ENCODE results near the gene EPN1. TPM values are rescaled to one million over a fixed set of nuclear protein-coding genes. Genes with fewer than 3 reads are reported as not detected.

Gene EPN1
- total RNA-seq, 1 donor from 2014 or later: 117 TPM

- Histone ChIP-seq H3K27ac (no peak overlapping the region), H3K9me3 (no peaks in the 10 kb centered on the region), H3K4me3 (no peak overlapping the region), H3K4me1 (no peaks in the 10 kb centered on the region), H3K36me3 (peaks cover 94% of the 10 kb centered on the region), H3K27me3 (no peaks in the 10 kb centered on the region)
- ATAC-seq (no peak), DNase-seq (no peak)
- TF ChIP-seq, protein P1, sequence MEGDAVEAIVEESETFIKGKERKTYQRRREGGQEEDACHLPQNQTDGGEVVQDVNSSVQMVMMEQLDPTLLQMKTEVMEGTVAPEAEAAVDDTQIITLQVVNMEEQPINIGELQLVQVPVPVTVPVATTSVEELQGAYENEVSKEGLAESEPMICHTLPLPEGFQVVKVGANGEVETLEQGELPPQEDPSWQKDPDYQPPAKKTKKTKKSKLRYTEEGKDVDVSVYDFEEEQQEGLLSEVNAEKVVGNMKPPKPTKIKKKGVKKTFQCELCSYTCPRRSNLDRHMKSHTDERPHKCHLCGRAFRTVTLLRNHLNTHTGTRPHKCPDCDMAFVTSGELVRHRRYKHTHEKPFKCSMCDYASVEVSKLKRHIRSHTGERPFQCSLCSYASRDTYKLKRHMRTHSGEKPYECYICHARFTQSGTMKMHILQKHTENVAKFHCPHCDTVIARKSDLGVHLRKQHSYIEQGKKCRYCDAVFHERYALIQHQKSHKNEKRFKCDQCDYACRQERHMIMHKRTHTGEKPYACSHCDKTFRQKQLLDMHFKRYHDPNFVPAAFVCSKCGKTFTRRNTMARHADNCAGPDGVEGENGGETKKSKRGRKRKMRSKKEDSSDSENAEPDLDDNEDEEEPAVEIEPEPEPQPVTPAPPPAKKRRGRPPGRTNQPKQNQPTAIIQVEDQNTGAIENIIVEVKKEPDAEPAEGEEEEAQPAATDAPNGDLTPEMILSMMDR (IDR thresholded peaks at IDR 0.05): no peak
- intact Hi-C loops (cut with DNase I): no loop called here
These were observed 8.0 kb upstream of the EPN1 start for GRCh38 chr19:55667006-55667381.

- H3K9me3 ChIP-seq: no peaks in the 10 kb centered on the region
- no peaks in the 10 kb centered on the region for H3K27me3 ChIP-seq
- H3K27ac ChIP-seq: no peak overlapping the region
- no peaks in the 10 kb centered on the region for H3K4me1 ChIP-seq
- no peak overlapping the region for H3K4me3 ChIP-seq
- DNase-seq (no peak), ATAC-seq (no peak)
- peaks cover 94% of the 10 kb centered on the region for H3K36me3 ChIP-seq
- TF ChIP-seq, protein P1 (IDR thresholded peaks at IDR 0.05): no peak
- intact Hi-C loops (cut with DNase I): no loop called here
These were observed 7.5 kb upstream of the EPN1 start for GRCh38 chr19:55667511-55667910.

DNA sequence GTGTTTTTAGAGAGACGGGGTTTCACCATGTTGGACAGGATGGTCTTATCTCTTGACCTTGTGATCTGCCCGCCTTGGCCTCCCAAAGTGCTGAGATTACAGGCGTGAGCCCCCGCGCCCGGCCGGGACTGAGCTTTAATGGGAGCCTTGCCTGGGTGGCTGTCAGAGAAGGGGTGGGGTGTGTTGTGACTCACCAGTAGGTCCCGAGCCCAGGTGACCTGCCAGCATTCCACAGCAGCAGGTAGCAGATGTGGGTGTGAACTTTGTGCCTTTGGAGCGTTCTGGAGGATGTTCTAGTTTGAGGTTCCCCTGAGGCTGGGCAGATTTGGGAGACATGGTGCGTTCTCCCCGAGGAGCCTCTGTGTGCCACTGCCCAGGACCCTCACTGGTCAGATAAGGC is 7.1 kb upstream of the EPN1 start:
- no peak for DNase-seq
- Histone ChIP-seq H3K27me3 (no peaks in the 10 kb centered on the region), H3K4me1 (no peaks in the 10 kb centered on the region), H3K4me3 (no peak overlapping the region), H3K9me3 (no peaks in the 10 kb centered on the region), H3K27ac (no peak overlapping the region), H3K36me3 (peaks cover 94% of the 10 kb centered on the region)
- TF ChIP-seq, protein P1 (IDR thresholded peaks at IDR 0.05): no peak
- peak; percentile 33 for ATAC-seq
- intact Hi-C loops (cut with DNase I): no loop called here

DNA sequence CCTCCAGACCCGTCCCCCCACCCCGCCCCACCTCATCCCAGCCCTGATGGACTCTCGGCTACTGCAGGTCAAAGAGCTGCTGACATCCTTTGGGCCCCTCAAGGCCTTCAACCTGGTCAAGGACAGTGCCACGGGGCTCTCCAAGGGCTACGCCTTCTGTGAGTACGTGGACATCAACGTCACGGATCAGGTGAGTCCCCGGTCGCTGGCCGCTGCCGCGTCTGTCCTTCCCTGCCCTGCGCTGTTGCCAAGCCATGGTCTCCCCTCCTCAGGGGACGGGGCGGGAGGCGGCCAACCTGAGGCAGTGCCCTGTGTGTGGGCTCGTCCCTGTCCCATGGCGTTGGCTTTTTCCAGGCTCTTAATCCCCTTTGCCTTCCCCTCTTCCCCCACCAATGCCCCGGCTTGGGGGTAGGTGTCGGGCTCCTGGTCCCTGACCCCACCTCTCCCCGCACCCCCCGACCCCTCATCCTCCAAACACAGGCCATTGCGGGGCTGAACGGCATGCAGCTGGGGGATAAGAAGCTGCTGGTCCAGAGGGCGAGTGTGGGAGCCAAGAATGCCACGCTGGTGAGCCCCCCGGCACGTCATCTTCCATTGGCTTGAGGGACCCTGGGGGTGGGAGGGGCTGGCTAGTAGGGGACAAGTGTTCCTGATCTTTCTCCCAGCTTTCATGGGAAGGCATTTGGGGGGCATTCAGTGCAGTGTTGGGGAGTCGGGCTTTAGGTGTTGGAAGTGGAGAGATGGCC is 6.2 kb upstream of the EPN1 start:
- no peak overlapping the region for H3K27ac ChIP-seq
- no peak for ATAC-seq
- no peak overlapping the region for H3K4me3 ChIP-seq
- DNase-seq: no peak
- TF ChIP-seq, protein P1 (IDR thresholded peaks at IDR 0.05): no peak
- intact Hi-C loops (cut with DNase I): no loop called here
- no peaks in the 10 kb centered on the region for H3K9me3 ChIP-seq
- H3K36me3 ChIP-seq: peaks cover 93% of the 10 kb centered on the region
- no peaks in the 10 kb centered on the region for H3K27me3 ChIP-seq
- H3K4me1 ChIP-seq: no peaks in the 10 kb centered on the region

DNA sequence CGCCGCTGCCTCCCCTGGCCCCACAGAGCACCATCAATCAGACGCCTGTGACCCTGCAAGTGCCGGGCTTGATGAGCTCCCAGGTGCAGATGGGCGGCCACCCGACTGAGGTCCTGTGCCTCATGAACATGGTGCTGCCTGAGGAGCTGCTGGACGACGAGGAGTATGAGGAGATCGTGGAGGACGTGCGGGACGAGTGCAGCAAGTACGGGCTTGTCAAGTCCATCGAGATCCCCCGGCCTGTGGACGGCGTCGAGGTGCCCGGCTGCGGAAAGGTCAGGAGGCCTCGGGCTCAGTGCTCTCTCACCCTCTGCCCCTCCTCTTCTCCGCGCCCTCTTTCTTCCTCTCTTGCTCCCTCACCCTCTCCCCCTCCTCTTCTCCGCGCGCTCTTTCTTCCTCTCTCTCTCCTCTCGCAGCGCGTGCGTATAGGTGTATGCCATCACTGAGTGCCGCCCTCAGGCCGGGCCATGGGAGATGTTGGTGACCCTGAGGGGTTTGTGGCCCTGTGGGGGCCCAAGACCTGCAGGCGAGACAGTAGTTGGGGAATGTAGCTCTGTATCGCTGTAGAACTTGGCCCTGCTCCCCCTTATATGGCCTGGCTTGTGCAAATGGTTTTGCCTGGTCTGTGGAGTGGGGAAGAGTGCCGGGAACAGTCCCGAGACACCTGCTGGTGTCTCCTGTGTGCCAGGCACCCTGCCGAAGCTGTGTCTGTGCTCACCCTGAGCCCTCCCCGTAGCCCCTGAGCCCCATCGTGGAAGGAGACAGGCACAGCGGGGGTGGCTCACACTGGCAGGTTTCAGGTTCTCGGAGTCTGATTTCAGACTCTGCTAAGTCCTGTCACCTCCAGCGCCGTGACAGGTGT is 5.4 kb upstream of the EPN1 start:
- DNase-seq: no peak

More for the DNA sequence above, 5.4 kb upstream of the EPN1 start:
- Histone ChIP-seq H3K27me3 (no peaks in the 10 kb centered on the region), H3K36me3 (peaks cover 91% of the 10 kb centered on the region), H3K27ac (no peak overlapping the region), H3K4me3 (no peak overlapping the region), H3K9me3 (no peaks in the 10 kb centered on the region), H3K4me1 (peaks cover 4% of the 10 kb centered on the region)
- intact Hi-C loops (cut with DNase I): no loop called here
- TF ChIP-seq, protein P1 (IDR thresholded peaks at IDR 0.05): no peak
- ATAC-seq: no peak

All from upper lobe of right lung (tissue), 1 donor.